HG03457 (cell line): ENCODE data around the gene CDCP1.

ENCODE experiments used
- ATAC-seq: cut with Tn5 transposase; IDR thresholded peaks from one replicate; pipeline ENCODE4 v1.9.1; 2021; ENCODE audit warnings: moderate number of reproducible peaks; ENCODE audit not compliant: unreplicated experiment

The CDCP1 gene

GRCh38 chr3:45116350-45116749 lies 29.8 kb downstream of the CDCP1 start:
- ATAC-seq, result no peak

- ATAC-seq, result no peak
Measured at GRCh38 chr3:45113625-45114050, 32.5 kb downstream of the CDCP1 start.

- no peak for ATAC-seq
Measured at GRCh38 chr3:45112939-45113338, 33.2 kb downstream of the CDCP1 start.

GRCh38 chr3:45110509-45110833 lies 35.7 kb downstream of the CDCP1 start:
- no peak for ATAC-seq

GRCh38 chr3:45109771-45110508 lies 36.2 kb downstream of the CDCP1 start:
- ATAC-seq, result no peak

- no peak for ATAC-seq
Measured at GRCh38 chr3:45106874-45107273, 39.3 kb downstream of the CDCP1 start.

- no peak for ATAC-seq
Measured at GRCh38 chr3:45105855-45106671, 40.1 kb downstream of the CDCP1 start.

GRCh38 chr3:45104715-45105711 lies 41.2 kb downstream of the CDCP1 start:
- ATAC-seq, result no peak

- ATAC-seq, result no peak
Measured at GRCh38 chr3:45103753-45104714, 42.1 kb downstream of the CDCP1 start.

GRCh38 chr3:45103334-45103733 lies 42.8 kb downstream of the CDCP1 start:
- no peak for ATAC-seq

GRCh38 chr3:45100981-45101407 lies 45.2 kb downstream of the CDCP1 start:
- ATAC-seq, result no peak

- ATAC-seq, result no peak
Measured at GRCh38 chr3:45098310-45098709, 47.9 kb downstream of the CDCP1 start.

- no peak for ATAC-seq
Measured at GRCh38 chr3:45097296-45097883, 48.8 kb downstream of the CDCP1 start.

- ATAC-seq, result no peak
Measured at GRCh38 chr3:45095916-45096526, 50.2 kb downstream of the CDCP1 start.

- ATAC-seq, result no peak
Measured at GRCh38 chr3:45093176-45093575, 53.0 kb downstream of the CDCP1 start.

- no peak for ATAC-seq
Measured at GRCh38 chr3:45092132-45093031, 53.8 kb downstream of the CDCP1 start.

GRCh38 chr3:45090855-45091254 lies 55.3 kb downstream of the CDCP1 start:
- no peak for ATAC-seq
